PC-9 (cell line): ENCODE results near the gene SLC12A2.

ENCODE experiments used
- EZH2 ChIP-seq: fragments of 200-600 bp; sonication (generic); IDR thresholded peaks from 2 replicates; pipeline ENCODE4 v1.8.0; 2017; ENCODE audit warnings: antibody characterized with exemption, low read depth
- TF ChIP-seq, protein P1 (sequence below): fragments of 200-600 bp; sonication (generic); conservative IDR thresholded peaks from 2 replicates; pipeline ENCODE4 v1.6.1; 2017; ENCODE audit warnings: mixed run types, antibody characterized with exemption, mild to moderate bottlenecking, moderate library complexity

DNA sequence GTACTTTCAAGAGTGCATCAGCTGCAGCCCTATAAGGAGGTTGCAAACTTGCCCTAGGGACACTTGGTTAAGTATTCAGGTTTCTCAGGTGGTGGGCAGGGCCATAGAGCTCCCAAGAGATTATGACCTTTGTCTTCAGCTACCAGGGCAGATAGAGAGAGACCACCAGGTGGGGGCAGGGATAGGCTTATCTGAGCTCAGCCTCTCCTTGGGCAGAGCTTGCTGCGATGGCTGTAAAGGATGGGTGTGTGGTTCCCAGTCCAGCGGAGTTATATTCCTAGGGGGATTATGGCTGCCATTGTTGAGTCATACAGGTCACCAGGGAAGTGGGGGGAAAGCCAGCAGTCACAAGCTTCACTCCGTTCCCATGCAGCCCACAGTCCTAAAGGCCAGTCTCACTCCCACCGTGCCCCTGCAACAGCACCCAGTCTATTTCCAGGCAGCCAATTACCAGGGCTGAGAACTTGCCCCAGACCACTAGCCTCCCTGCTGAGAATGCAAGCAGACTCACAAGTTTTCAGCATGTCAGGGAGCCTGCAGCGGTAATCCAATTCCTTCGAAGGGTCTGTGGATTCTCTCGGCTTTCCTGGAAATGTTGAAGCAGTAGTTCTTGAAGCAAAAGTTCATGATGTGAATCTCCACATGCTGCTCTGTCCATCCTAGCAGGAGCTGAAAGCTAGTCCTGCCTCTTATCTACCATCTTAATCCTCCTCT is 151.5 kb downstream of the SLC12A2 start:
- TF ChIP-seq, protein P1, sequence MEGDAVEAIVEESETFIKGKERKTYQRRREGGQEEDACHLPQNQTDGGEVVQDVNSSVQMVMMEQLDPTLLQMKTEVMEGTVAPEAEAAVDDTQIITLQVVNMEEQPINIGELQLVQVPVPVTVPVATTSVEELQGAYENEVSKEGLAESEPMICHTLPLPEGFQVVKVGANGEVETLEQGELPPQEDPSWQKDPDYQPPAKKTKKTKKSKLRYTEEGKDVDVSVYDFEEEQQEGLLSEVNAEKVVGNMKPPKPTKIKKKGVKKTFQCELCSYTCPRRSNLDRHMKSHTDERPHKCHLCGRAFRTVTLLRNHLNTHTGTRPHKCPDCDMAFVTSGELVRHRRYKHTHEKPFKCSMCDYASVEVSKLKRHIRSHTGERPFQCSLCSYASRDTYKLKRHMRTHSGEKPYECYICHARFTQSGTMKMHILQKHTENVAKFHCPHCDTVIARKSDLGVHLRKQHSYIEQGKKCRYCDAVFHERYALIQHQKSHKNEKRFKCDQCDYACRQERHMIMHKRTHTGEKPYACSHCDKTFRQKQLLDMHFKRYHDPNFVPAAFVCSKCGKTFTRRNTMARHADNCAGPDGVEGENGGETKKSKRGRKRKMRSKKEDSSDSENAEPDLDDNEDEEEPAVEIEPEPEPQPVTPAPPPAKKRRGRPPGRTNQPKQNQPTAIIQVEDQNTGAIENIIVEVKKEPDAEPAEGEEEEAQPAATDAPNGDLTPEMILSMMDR: no peak
- no peak for TF ChIP-seq EZH2
